Peyer's patch (tissue), 4 donors: Measurements from ENCODE around the gene KIF6. TPM values are rescaled to one million over a fixed set of nuclear protein-coding genes. Genes with fewer than 3 reads are reported as not detected.

Experiments
- DNase-seq, 3 donors: peaks; one replicate each; pipeline ENCODE4 v3.0.0-alpha.2; 2017 to 2019
- H3K27ac ChIP-seq, 4 donors: fragments of 200-600 bp; sonication (generic); one replicate each; pipeline ENCODE4 v1.5.1; 2016 to 2019
- H3K27me3 ChIP-seq, 2 donors: fragments of 200-600 bp; sonication (generic); one replicate each; pipeline ENCODE4 v1.5.1; 2019
- H3K36me3 ChIP-seq, 3 donors: fragments of 200-600 bp; sonication (generic); one replicate each; pipeline ENCODE4 v1.5.1; 2016 to 2019
- H3K4me1 ChIP-seq, 4 donors: fragments of 200-600 bp; sonication (generic); one replicate each; pipeline ENCODE4 v1.5.1; 2016 to 2019
- H3K4me3 ChIP-seq, 4 donors: fragments of 200-600 bp; sonication (generic); 1 replicate in 3 of 4; 2 replicates in 1 of 4; pipeline ENCODE4 v1.5.1; 2016 to 2019; ENCODE audit warnings: mild to moderate bottlenecking in 1 of 4
- H3K9me3 ChIP-seq, 4 donors: fragments of 200-600 bp; sonication (generic); one replicate each; pipeline ENCODE4 v1.5.1; 2016 to 2019; ENCODE audit warnings: mild to moderate bottlenecking in 1 of 4
- POLR2A ChIP-seq, 2 donors: fragments of 450-650 bp; IDR thresholded peaks; one replicate each; pipeline ENCODE4 v1.5.1; 2017; ENCODE audit warnings: antibody characterized with exemption in 2 of 2, mild to moderate bottlenecking in 2 of 2, moderate library complexity in 2 of 2
- total RNA-seq, 4 donors: library from RNA; depleted of rRNA; stranded (reverse); fragments of >200 nt; gene quantifications; one replicate each; pipeline ENCODE4 v1.1.0, GENCODE V29; 2016
- TF ChIP-seq, protein P1 (sequence below), 6 experiments: fragments of 450-650 bp in 4 of 6; fragments of 200-600 bp in 2 of 6; sonication (generic) in 1 of 6; IDR thresholded peaks; one replicate each; pipeline ENCODE4 v1.5.1; 2017 to 2019; ENCODE audit warnings: antibody characterized with exemption in 6 of 6, mild to moderate bottlenecking in 3 of 6, moderate library complexity in 1 of 6

KIF6 gene
- total RNA-seq, 4 donors from 2014 or later, result 0.83 TPM; not detected in 3

DNA sequence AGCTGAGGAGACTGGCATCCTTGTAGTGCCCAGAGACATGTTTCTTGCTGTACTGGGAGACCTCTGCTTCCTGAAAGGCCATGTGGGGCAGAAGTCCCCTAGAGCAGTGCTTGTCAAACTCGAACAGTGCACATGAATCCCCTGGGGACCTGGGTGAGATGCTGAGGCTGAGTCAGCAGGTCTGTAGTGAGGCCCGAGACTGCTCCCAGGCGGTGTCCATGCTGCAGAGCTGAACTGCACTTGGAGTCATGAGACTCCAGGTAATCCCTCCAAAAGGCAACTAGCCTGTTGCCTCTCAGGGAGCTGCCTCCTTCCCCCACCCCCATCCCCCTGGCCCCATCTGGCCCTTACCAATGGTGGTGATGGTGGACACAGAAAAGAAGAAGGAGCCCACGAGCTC, 414.7 kb downstream of the KIF6 start:
- Histone ChIP-seq H3K27me3 (peaks cover 3 to 11% of the 10 kb centered on the region in 2 donors), H3K36me3 (no peaks in the 10 kb centered on the region), H3K9me3 (no peaks in the 10 kb centered on the region), H3K27ac (no peak overlapping the region), H3K4me1 (peaks cover 0 to 18% (median 10%) of the 10 kb centered on the region in 4 donors), H3K4me3 (no peak overlapping the region)
- TF ChIP-seq, protein P1, sequence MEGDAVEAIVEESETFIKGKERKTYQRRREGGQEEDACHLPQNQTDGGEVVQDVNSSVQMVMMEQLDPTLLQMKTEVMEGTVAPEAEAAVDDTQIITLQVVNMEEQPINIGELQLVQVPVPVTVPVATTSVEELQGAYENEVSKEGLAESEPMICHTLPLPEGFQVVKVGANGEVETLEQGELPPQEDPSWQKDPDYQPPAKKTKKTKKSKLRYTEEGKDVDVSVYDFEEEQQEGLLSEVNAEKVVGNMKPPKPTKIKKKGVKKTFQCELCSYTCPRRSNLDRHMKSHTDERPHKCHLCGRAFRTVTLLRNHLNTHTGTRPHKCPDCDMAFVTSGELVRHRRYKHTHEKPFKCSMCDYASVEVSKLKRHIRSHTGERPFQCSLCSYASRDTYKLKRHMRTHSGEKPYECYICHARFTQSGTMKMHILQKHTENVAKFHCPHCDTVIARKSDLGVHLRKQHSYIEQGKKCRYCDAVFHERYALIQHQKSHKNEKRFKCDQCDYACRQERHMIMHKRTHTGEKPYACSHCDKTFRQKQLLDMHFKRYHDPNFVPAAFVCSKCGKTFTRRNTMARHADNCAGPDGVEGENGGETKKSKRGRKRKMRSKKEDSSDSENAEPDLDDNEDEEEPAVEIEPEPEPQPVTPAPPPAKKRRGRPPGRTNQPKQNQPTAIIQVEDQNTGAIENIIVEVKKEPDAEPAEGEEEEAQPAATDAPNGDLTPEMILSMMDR (IDR thresholded peaks at IDR 0.05), result no peak
- no peak for DNase-seq

- peaks cover 0 to 18% (median 10%) of the 10 kb centered on the region in 4 donors for H3K4me1 ChIP-seq
- peaks cover 3 to 11% of the 10 kb centered on the region in 2 donors for H3K27me3 ChIP-seq
- H3K36me3 ChIP-seq, result no peaks in the 10 kb centered on the region
- peak; percentile 33 to 85 (median 84) for DNase-seq
- no peak overlapping the region for H3K27ac ChIP-seq
- no peak overlapping the region for H3K4me3 ChIP-seq
- H3K9me3 ChIP-seq, result no peaks in the 10 kb centered on the region
- TF ChIP-seq POLR2A (IDR thresholded peaks at IDR 0.05), result peak in 1 of 2 donors; percentile 9
- TF ChIP-seq, protein P1 (IDR thresholded peaks at IDR 0.05), result peak; percentile 59 to 96 (median 85)
Measured at GRCh38 chr6:39309942-39310531, 415.2 kb downstream of the KIF6 start.

GRCh38 chr6:39307462-39307861, 417.7 kb downstream of the KIF6 start:
- no peak for DNase-seq
- no peak overlapping the region for H3K4me3 ChIP-seq
- no peaks in the 10 kb centered on the region for H3K27me3 ChIP-seq
- no peaks in the 10 kb centered on the region for H3K9me3 ChIP-seq
- no peak for TF ChIP-seq POLR2A (IDR thresholded peaks at IDR 0.05)
- no peaks in the 10 kb centered on the region for H3K36me3 ChIP-seq
- peaks cover 0 to 7% (median 0%) of the 10 kb centered on the region in 4 donors for H3K4me1 ChIP-seq
- H3K27ac ChIP-seq, result no peak overlapping the region

GRCh38 chr6:39304951-39305350, 420.3 kb downstream of the KIF6 start:
- DNase-seq, result peak in 1 of 3 donors; percentile 62
- H3K27me3 ChIP-seq, result no peaks in the 10 kb centered on the region
- H3K4me3 ChIP-seq, result no peak overlapping the region
- H3K36me3 ChIP-seq, result no peaks in the 10 kb centered on the region
- H3K9me3 ChIP-seq, result no peaks in the 10 kb centered on the region
- no peak overlapping the region for H3K27ac ChIP-seq
- H3K4me1 ChIP-seq, result peaks cover 0 to 8% (median 0%) of the 10 kb centered on the region in 4 donors
- TF ChIP-seq, protein P1 (IDR thresholded peaks at IDR 0.05), result no peak
- no peak for TF ChIP-seq POLR2A (IDR thresholded peaks at IDR 0.05)

GRCh38 chr6:39303425-39304153, 421.6 kb downstream of the KIF6 start:
- no peaks in the 10 kb centered on the region for H3K9me3 ChIP-seq
- H3K27me3 ChIP-seq, result no peaks in the 10 kb centered on the region
- no peak overlapping the region for H3K27ac ChIP-seq
- DNase-seq, result no peak
- peaks cover 0 to 8% (median 0%) of the 10 kb centered on the region in 4 donors for H3K4me1 ChIP-seq
- TF ChIP-seq, protein P1 (IDR thresholded peaks at IDR 0.05), result no peak
- no peak for TF ChIP-seq POLR2A (IDR thresholded peaks at IDR 0.05)
- H3K4me3 ChIP-seq, result no peak overlapping the region
- no peaks in the 10 kb centered on the region for H3K36me3 ChIP-seq
